ENCODE results near the gene SLC29A4. TPM values are rescaled to one million over a fixed set of nuclear protein-coding genes. Genes with fewer than 3 reads are reported as not detected.

Gene SLC29A4
- polyA plus RNA-seq, 1 of the 3 experiments (the other 2 are of a cell fraction), result 12.3 TPM

DNA sequence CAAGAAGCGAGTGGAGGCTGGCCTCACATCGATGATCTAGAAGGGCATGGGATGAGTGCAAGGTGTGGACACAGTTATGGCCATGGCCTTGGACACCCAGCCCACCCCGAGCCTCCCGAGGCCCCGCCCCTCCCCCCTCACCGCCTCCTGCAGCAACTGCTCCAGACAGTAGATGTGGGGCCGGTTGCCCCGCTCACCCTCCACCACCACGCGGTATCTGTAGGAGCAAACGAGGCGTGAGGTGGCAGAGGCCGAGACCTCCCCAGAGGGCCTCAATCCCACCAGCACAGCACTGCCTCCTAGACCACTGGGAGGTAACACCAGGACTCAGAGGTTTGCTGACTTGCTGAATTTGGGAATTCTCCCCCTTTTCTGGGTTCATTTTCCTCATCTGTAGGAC lies 37.6 kb downstream of the SLC29A4 start:
- Histone ChIP-seq H3K36me3 (replicated peaks in 1 of 2; ENCODE audit: control insufficient read depth in 1 of 2, insufficient read depth in 2 of 2, low read length in 1 of 2) (peaks cover 43 to 66% of the 10 kb centered on the region in 2 experiments), H3K4me1 (ENCODE audit: control insufficient read depth in 1 of 2, insufficient read depth in 2 of 2, low read depth in 1 of 2, low read length in 1 of 2) (no peaks in the 10 kb centered on the region), H4K20me1 (ENCODE audit: insufficient read depth) (no peaks in the 10 kb centered on the region), H3K27ac (ENCODE audit: low read depth in 2 of 2, low read length in 1 of 2) (no peak overlapping the region), H3K9me2 (no peaks in the 10 kb centered on the region), H3K4me3 (ENCODE audit: low read depth in 2 of 2, low read length in 1 of 2) (no peak overlapping the region), H3K9ac (no peak overlapping the region), H3K27me3 (ENCODE audit: insufficient read depth) (no peaks in the 10 kb centered on the region), H3F3A (replicated peaks; ENCODE audit: insufficient read depth) (peaks cover 7% of the 10 kb centered on the region), H2AFZ (ENCODE audit: low read depth) (no peak overlapping the region), H3K79me2 (ENCODE audit: insufficient read depth) (peaks cover 9% of the 10 kb centered on the region; the same call in 1 of the 2 replicates), H3K4me2 (no peak overlapping the region), H3K9me3 (peaks cover 8% of the 10 kb centered on the region)
- WGBS (ENCODE audit: low lambda C conversion rate), result 97% methylated on average over 13 of the region's 13 CpGs
- TF ChIP-seq FOXJ3 (CRISPR knock-in tag; IDR thresholded peaks at IDR 0.05) (no peak), MXI1 (IDR thresholded peaks at IDR 0.05; ENCODE audit: low read depth, low read length) (no peak), NRF1 (IDR thresholded peaks at IDR 0.05; ENCODE audit: low read depth, low read length) (no peak), JUND (IDR thresholded peaks at IDR 0.05) (no peak), POLR2AphosphoS5 (IDR thresholded peaks at IDR 0.05; ENCODE audit: low read depth, low read length) (no peak), FOXM1 (IDR thresholded peaks at IDR 0.05; ENCODE audit: low read depth) (no peak), TCF12 (IDR thresholded peaks at IDR 0.05) (no peak), RXRA (IDR thresholded peaks at IDR 0.05; ENCODE audit: borderline replicate concordance, low read depth) (no peak), CTCF (IDR thresholded peaks at IDR 0.05) (no peak), CHD2 (IDR thresholded peaks at IDR 0.05; ENCODE audit: low read length, partially characterized antibody) (no peak), YY1 (IDR thresholded peaks at IDR 0.05; ENCODE audit: low read depth) (no peak), TEAD4 (IDR thresholded peaks at IDR 0.05; ENCODE audit: borderline replicate concordance, insufficient read depth) (no peak), MEF2A (IDR thresholded peaks at IDR 0.05; ENCODE audit: borderline replicate concordance, low read depth) (no peak), RFX5 (IDR thresholded peaks at IDR 0.05; ENCODE audit: low read length) (no peak), GATA2 (CRISPR knock-in tag; IDR thresholded peaks at IDR 0.05) (no peak), SMC3 (IDR thresholded peaks at IDR 0.05; ENCODE audit: low read depth, low read length) (no peak), NFIC (IDR thresholded peaks at IDR 0.05; ENCODE audit: borderline replicate concordance) (no peak), RCOR1 (IDR thresholded peaks at IDR 0.05; ENCODE audit: low read length) (no peak), EZH2phosphoT487 (IDR thresholded peaks at IDR 0.05; ENCODE audit: borderline replicate concordance, low read depth) (no peak)
- ChIA-PET POLR2A (no interaction called here), CTCF (interaction anchor here (0.7 kb wide), 1 partner anchor 35 kb away, joined by 3 read pairs; no protein-coding TSS in a partner anchor)
- no peak for DNase-seq

GRCh38 chr7:5320802-5321396 lies 38.2 kb downstream of the SLC29A4 start:
- no peak overlapping the region for H3K27ac ChIP-seq (ENCODE audit: low read depth in 2 of 2, low read length in 1 of 2)
- no peak overlapping the region for H2AFZ ChIP-seq (ENCODE audit: low read depth)
- H3K9me3 ChIP-seq, result peaks cover 8% of the 10 kb centered on the region
- H3K9me2 ChIP-seq, result no peaks in the 10 kb centered on the region
- H3K79me2 ChIP-seq (ENCODE audit: insufficient read depth), result peaks cover 14% of the 10 kb centered on the region; the same call in 1 of the 2 replicates
- no peak overlapping the region for H3K9ac ChIP-seq
- H3K4me2 ChIP-seq, result no peak overlapping the region
- peaks cover 7% of the 10 kb centered on the region for H3F3A ChIP-seq (replicated peaks; ENCODE audit: insufficient read depth)
- no peak for DNase-seq
- WGBS (ENCODE audit: low lambda C conversion rate), result 98% methylated on average over 29 of the region's 33 CpGs
- H3K27me3 ChIP-seq (ENCODE audit: insufficient read depth), result no peaks in the 10 kb centered on the region
- no peak overlapping the region for H3K4me3 ChIP-seq (ENCODE audit: low read depth in 2 of 2, low read length in 1 of 2)
- CTCF ChIA-PET, result interaction anchor here (1.3 kb wide), 1 partner anchor 81 kb away, joined by 3 read pairs; no protein-coding TSS in a partner anchor
- no peaks in the 10 kb centered on the region for H3K4me1 ChIP-seq (ENCODE audit: control insufficient read depth in 1 of 2, insufficient read depth in 2 of 2, low read depth in 1 of 2, low read length in 1 of 2)
- H3K36me3 ChIP-seq (replicated peaks in 1 of 2; ENCODE audit: control insufficient read depth in 1 of 2, insufficient read depth in 2 of 2, low read length in 1 of 2), result peaks cover 40 to 64% of the 10 kb centered on the region in 2 experiments
- POLR2A ChIA-PET, result no interaction called here
- H4K20me1 ChIP-seq (ENCODE audit: insufficient read depth), result no peaks in the 10 kb centered on the region
- no peak for TF ChIP-seq MXI1 (IDR thresholded peaks at IDR 0.05; ENCODE audit: low read depth, low read length)
- no peak for TF ChIP-seq TCF12 (IDR thresholded peaks at IDR 0.05)
- TF ChIP-seq NRF1 (IDR thresholded peaks at IDR 0.05; ENCODE audit: low read depth, low read length), result no peak
- TF ChIP-seq, protein P1, sequence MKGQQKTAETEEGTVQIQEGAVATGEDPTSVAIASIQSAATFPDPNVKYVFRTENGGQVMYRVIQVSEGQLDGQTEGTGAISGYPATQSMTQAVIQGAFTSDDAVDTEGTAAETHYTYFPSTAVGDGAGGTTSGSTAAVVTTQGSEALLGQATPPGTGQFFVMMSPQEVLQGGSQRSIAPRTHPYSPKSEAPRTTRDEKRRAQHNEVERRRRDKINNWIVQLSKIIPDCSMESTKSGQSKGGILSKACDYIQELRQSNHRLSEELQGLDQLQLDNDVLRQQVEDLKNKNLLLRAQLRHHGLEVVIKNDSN (IDR thresholded peaks at IDR 0.05; ENCODE audit: borderline replicate concordance, low read depth), result no peak
- no peak for TF ChIP-seq JUND (IDR thresholded peaks at IDR 0.05)
- no peak for TF ChIP-seq RCOR1 (IDR thresholded peaks at IDR 0.05; ENCODE audit: low read length)
- no peak for TF ChIP-seq YY1 (IDR thresholded peaks at IDR 0.05; ENCODE audit: low read depth)
- TF ChIP-seq POLR2AphosphoS5 (IDR thresholded peaks at IDR 0.05; ENCODE audit: low read depth, low read length), result no peak
- TF ChIP-seq MEF2A (IDR thresholded peaks at IDR 0.05; ENCODE audit: borderline replicate concordance, low read depth), result no peak
- no peak for TF ChIP-seq GATA2 (CRISPR knock-in tag; IDR thresholded peaks at IDR 0.05)
- TF ChIP-seq EP300 (IDR thresholded peaks at IDR 0.05; ENCODE audit: borderline replicate concordance in 1 of 2, low read depth in 1 of 2, low read length in 1 of 2), result no peak
- no peak for TF ChIP-seq EZH2phosphoT487 (IDR thresholded peaks at IDR 0.05; ENCODE audit: borderline replicate concordance, low read depth)
- TF ChIP-seq, protein P2, sequence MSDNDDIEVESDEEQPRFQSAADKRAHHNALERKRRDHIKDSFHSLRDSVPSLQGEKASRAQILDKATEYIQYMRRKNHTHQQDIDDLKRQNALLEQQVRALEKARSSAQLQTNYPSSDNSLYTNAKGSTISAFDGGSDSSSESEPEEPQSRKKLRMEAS (IDR thresholded peaks at IDR 0.05; ENCODE audit: low read depth), result no peak
- TF ChIP-seq, protein P3, sequence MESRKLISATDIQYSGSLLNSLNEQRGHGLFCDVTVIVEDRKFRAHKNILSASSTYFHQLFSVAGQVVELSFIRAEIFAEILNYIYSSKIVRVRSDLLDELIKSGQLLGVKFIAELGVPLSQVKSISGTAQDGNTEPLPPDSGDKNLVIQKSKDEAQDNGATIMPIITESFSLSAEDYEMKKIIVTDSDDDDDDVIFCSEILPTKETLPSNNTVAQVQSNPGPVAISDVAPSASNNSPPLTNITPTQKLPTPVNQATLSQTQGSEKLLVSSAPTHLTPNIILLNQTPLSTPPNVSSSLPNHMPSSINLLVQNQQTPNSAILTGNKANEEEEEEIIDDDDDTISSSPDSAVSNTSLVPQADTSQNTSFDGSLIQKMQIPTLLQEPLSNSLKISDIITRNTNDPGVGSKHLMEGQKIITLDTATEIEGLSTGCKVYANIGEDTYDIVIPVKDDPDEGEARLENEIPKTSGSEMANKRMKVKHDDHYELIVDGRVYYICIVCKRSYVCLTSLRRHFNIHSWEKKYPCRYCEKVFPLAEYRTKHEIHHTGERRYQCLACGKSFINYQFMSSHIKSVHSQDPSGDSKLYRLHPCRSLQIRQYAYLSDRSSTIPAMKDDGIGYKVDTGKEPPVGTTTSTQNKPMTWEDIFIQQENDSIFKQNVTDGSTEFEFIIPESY (IDR thresholded peaks at IDR 0.05; ENCODE audit: borderline replicate concordance, low read depth), result no peak
- no peak for TF ChIP-seq SIN3A (IDR thresholded peaks at IDR 0.05; ENCODE audit: borderline replicate concordance, low read depth, low read length)
